Tibial nerve (tissue), 4 donors: ENCODE measurements around the gene KCP. TPM values are rescaled to one million over a fixed set of nuclear protein-coding genes. Genes with fewer than 3 reads are reported as not detected.

Source experiments
- DNase-seq, 2 donors: peaks; one replicate each; pipeline ENCODE4 v3.0.0-alpha.2; 2019; ENCODE audit warnings: low spot score in 2 of 2
- H3K27ac ChIP-seq, 4 donors: fragments of 200-600 bp; sonication (generic) in 3 of 4; one replicate each; pipeline ENCODE4 v1.5.1; 2017 to 2019; ENCODE audit warnings: mild to moderate bottlenecking in 1 of 4
- H3K27me3 ChIP-seq, 2 donors: fragments of 200-600 bp; sonication (generic) in 1 of 2; one replicate each; pipeline versions ENCODE4 v1.5.1 to v1.6.0; 2017 to 2019
- H3K36me3 ChIP-seq, 3 donors: fragments of 200-600 bp; sonication (generic); one replicate each; pipeline ENCODE4 v1.5.1; 2018 to 2019
- H3K4me1 ChIP-seq, 4 donors: fragments of 200-600 bp; sonication (generic) in 3 of 4; one replicate each; pipeline ENCODE4 v1.5.1; 2017 to 2019
- H3K4me3 ChIP-seq, 4 donors: fragments of 200-600 bp; sonication (generic) in 3 of 4; one replicate each; pipeline ENCODE4 v1.5.1; 2017 to 2019; ENCODE audit warnings: mild to moderate bottlenecking in 1 of 4, moderate library complexity in 1 of 4
- H3K9me3 ChIP-seq, 4 donors: fragments of 200-600 bp; sonication (generic) in 3 of 4; one replicate each; pipeline ENCODE4 v1.5.1; 2017 to 2019
- EP300 ChIP-seq, 2 donors: sonication (generic); formaldehyde crosslinking; IDR thresholded peaks; one replicate each; pipeline ENCODE4 v1.6.1; 2017; ENCODE audit warnings: antibody characterized with exemption in 2 of 2, mild to moderate bottlenecking in 1 of 2
- POLR2A ChIP-seq, 2 donors: fragments of 450-650 bp; IDR thresholded peaks; one replicate each; pipeline ENCODE4 v1.6.1; 2017; ENCODE audit warnings: antibody characterized with exemption in 2 of 2, mild to moderate bottlenecking in 2 of 2, moderate library complexity in 2 of 2
- WGBS, 2 donors: methylation state at CpG; one replicate each; pipeline ENCODE4 v1.1.5; 2018; 5-methylcytosine and 5-hydroxymethylcytosine counted together
- total RNA-seq, 4 donors: library from RNA; depleted of rRNA; stranded (reverse); fragments of >200 nt; gene quantifications; one replicate each; pipeline ENCODE4 v1.1.0, GENCODE V29; 2016
- TF ChIP-seq, protein P1 (sequence below), 5 experiments: fragments of 200-600 bp in 3 of 5; fragments of 450-650 bp in 2 of 5; sonication (generic) in 3 of 5; IDR thresholded peaks; one replicate each; pipeline ENCODE4 v1.5.1; 2016 to 2019; ENCODE audit warnings: antibody characterized with exemption in 5 of 5, mild to moderate bottlenecking in 3 of 5, moderate library complexity in 2 of 5

KCP gene
- total RNA-seq, 4 donors from 2014 or later, result 0.21 to 0.90 (median 0.40) TPM

DNA sequence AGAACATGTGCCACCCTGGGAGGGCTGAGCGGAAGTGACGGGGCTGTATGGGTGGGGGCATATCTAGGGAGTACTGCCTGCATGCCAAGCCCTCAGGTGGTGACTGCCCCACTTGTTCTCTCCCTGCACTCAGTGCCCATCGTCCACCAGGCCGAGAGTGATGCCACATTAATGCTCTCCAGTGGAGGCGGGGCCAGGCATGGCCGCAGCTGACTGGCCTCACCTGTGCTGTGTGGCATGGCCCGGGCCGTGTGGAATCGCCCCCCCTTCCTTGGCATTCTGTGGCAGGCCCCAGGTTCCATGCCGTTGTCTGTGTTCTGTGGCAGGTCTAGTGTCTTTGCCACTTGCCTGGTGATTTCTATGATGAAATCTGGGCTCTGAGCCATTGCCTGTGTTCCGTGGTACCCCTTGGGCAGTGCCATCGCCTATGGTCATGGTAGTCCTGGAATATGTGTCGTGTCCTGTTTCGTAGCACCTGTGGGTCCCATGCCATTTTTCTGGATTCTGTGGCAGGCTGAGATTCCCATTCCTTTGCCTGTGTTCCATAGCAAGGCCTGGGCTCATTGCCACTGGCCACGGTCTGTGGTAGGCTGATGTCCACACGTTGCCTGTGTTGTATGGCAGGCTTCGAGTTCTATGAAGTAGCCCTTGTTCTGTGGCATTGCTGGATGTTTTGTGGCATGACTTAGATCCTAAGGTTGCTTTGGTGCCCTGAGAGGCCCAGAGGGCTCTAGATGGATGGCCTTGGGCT, 71.4 kb downstream of the KCP start:
- H3K27me3 ChIP-seq, result no peaks in the 10 kb centered on the region
- peaks cover 0 to 7% (median 0%) of the 10 kb centered on the region in 4 donors for H3K4me1 ChIP-seq
- 90 to 93% methylated on average over 14 to 17 of the region's 17 CpGs for WGBS, 2 donors
- no peaks in the 10 kb centered on the region for H3K9me3 ChIP-seq
- peaks cover 0 to 35% (median 0%) of the 10 kb centered on the region in 3 donors for H3K36me3 ChIP-seq
- H3K4me3 ChIP-seq, result no peak overlapping the region
- no peak for DNase-seq
- TF ChIP-seq EP300 (IDR thresholded peaks at IDR 0.05) (no peak), POLR2A (IDR thresholded peaks at IDR 0.05) (no peak)
- TF ChIP-seq, protein P1, sequence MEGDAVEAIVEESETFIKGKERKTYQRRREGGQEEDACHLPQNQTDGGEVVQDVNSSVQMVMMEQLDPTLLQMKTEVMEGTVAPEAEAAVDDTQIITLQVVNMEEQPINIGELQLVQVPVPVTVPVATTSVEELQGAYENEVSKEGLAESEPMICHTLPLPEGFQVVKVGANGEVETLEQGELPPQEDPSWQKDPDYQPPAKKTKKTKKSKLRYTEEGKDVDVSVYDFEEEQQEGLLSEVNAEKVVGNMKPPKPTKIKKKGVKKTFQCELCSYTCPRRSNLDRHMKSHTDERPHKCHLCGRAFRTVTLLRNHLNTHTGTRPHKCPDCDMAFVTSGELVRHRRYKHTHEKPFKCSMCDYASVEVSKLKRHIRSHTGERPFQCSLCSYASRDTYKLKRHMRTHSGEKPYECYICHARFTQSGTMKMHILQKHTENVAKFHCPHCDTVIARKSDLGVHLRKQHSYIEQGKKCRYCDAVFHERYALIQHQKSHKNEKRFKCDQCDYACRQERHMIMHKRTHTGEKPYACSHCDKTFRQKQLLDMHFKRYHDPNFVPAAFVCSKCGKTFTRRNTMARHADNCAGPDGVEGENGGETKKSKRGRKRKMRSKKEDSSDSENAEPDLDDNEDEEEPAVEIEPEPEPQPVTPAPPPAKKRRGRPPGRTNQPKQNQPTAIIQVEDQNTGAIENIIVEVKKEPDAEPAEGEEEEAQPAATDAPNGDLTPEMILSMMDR (IDR thresholded peaks at IDR 0.05), result no peak
- no peak overlapping the region for H3K27ac ChIP-seq

DNA sequence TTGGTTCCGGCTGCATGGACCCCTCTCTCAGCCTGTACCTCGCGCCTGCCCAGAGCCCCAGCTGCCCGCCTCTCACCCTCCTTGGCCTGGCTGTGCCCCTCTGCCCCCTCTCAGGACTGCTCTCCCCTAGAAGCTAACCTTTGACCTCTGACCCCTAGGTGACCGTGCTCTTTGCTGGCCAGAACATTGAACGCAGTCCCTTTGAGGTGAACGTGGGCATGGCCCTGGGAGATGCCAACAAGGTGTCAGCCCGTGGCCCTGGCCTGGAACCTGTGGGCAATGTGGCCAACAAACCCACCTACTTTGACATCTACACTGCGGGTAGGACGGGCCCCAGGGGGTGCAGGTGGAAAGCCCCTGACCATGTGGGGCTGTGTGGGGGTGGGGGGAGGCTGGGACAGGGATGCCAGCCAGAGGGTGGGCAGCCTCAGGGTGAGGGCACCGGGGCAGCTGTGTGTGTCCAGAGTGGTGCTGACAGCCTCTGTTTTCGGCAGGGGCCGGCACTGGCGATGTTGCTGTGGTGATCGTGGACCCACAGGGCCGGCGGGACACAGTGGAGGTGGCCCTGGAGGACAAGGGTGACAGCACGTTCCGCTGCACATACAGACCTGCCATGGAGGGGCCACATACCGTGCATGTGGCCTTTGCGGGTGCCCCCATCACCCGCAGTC, 72.3 kb downstream of the KCP start:
- no peak for DNase-seq
- WGBS, 2 donors, result 93 to 94% methylated on average over 22 of the region's 22 CpGs
- no peaks in the 10 kb centered on the region for H3K27me3 ChIP-seq
- H3K9me3 ChIP-seq, result no peaks in the 10 kb centered on the region
- no peak for TF ChIP-seq POLR2A (IDR thresholded peaks at IDR 0.05)
- TF ChIP-seq EP300 (IDR thresholded peaks at IDR 0.05), result no peak
- TF ChIP-seq, protein P1 (IDR thresholded peaks at IDR 0.05), result no peak
- H3K4me3 ChIP-seq, result no peak overlapping the region
- peaks cover 0 to 28% (median 0%) of the 10 kb centered on the region in 3 donors for H3K36me3 ChIP-seq
- no peak overlapping the region for H3K27ac ChIP-seq
- peaks cover 0 to 16% (median 3%) of the 10 kb centered on the region in 4 donors for H3K4me1 ChIP-seq

DNA sequence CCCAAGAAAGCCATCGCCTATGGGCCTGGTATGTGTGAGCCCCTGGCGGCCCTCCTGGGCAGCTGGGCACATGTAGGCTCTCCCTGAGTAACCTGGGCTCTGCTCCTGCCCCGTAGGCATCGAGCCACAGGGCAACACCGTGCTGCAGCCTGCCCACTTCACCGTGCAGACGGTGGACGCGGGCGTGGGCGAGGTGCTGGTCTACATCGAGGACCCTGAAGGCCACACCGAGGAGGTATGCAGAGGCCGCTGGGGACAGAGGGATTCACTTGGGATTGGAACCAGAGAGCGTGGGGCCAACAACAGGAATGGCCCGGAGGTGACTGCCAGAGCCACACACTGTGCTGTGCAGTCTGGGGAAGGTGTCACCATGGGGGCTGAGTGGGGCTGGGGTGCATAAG, 73.0 kb downstream of the KCP start:
- peaks cover 0 to 23% (median 10%) of the 10 kb centered on the region in 4 donors for H3K4me1 ChIP-seq
- peaks cover 0 to 3% of the 10 kb centered on the region in 2 donors for H3K27me3 ChIP-seq
- peaks cover 0 to 21% (median 0%) of the 10 kb centered on the region in 3 donors for H3K36me3 ChIP-seq
- no peak overlapping the region for H3K4me3 ChIP-seq
- 81 to 90% methylated on average over 8 to 16 of the region's 16 CpGs for WGBS, 2 donors
- TF ChIP-seq, protein P1 (IDR thresholded peaks at IDR 0.05), result no peak
- TF ChIP-seq POLR2A (IDR thresholded peaks at IDR 0.05) (no peak), EP300 (IDR thresholded peaks at IDR 0.05) (no peak)
- H3K9me3 ChIP-seq, result no peaks in the 10 kb centered on the region
- no peak overlapping the region for H3K27ac ChIP-seq
- DNase-seq, result no peak

DNA sequence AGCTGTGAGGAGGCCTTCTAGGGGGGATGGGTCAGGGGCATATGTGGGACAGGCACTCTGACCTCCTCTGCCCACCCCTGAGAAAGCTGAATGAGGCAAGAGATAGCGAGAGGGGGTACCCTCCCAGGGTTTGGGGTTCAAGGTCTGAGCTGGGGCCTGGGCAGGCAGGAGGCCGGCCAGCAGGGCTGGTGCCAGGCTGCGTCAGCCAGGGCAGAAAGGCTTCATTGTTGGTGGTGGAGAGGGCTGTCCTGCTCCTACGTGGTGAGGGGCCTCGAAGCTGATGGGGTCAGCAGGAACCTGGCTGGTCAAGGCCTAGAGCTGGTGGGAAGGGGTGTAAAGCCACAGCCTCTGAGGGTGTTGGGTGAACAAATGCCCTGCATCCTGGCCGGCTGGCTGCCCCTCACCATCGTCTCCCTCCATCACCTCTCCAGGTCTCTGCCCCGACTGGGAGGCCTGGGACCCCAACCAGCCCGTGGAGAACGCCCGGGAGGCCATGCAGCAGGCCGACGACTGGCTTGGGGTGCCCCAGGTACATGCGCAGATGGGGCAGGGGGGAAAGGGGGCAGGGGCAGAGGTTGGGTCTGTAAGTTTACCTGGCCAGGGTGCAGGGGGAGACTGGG, 73.7 kb downstream of the KCP start:
- Histone ChIP-seq H3K4me1 (peaks cover 0 to 30% (median 15%) of the 10 kb centered on the region in 4 donors), H3K36me3 (peaks cover 0 to 18% (median 0%) of the 10 kb centered on the region in 3 donors)

More for the DNA sequence above, 73.7 kb downstream of the KCP start:
- 65 to 74% methylated on average over 14 of the region's 14 CpGs for whole genome bisulfite sequencing, 2 donors
- Histone ChIP-seq H3K4me3 (no peak overlapping the region), H3K27me3 (peaks cover 0 to 10% of the 10 kb centered on the region in 2 donors), H3K27ac (no peak overlapping the region), H3K9me3 (no peaks in the 10 kb centered on the region)
- TF ChIP-seq POLR2A (IDR thresholded peaks at IDR 0.05) (no peak), EP300 (IDR thresholded peaks at IDR 0.05) (no peak)
- TF ChIP-seq, protein P1 (IDR thresholded peaks at IDR 0.05), result no peak
- no peak for DNase-seq
